ENCODE measurements around the gene GMPPA. TPM values are rescaled to one million over a fixed set of nuclear protein-coding genes. Genes with fewer than 3 reads are reported as not detected.

The GMPPA gene
- total and polyA plus RNA-seq, 8 donors, result 16.5 to 185 (median 32.5) TPM

DNA sequence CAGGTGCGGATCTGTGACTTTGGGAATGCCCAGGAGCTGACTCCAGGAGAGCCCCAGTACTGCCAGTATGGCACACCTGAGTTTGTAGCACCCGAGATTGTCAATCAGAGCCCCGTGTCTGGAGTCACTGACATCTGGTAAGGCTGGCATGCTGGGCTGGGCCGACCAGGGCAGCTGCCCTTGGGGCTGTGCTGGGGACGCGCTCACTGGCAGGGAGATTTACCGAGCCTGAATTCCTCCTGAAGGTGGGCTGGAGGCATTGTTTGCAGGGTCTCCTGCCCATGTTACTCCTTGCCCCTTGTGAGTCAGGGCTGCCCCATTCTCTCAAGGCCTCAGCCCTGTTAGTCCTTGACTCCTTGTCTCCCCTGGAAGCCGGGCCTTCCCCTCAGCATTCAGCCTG lies 18.7 kb upstream of the GMPPA start:
- H3K9me3 ChIP-seq, result no peaks in the 10 kb centered on the region
- peaks cover 2 to 63% (median 36%) of the 10 kb centered on the region in 3 donors for H3K27me3 ChIP-seq
- intact Hi-C loops (cut with DNase I; ENCODE audit: low total_unique reads), result no loop called here
- H3K27ac ChIP-seq, result peak overlapping the region in 1 of 5 donors; percentile 34
- WGBS, 5 donors, result 84 to 94% (median 90%) methylated on average over 8 of the region's 8 CpGs
- H3K4me3 ChIP-seq, result no peak overlapping the region
- peaks cover 16 to 48% (median 27%) of the 10 kb centered on the region in 4 donors for H3K4me1 ChIP-seq
- TF ChIP-seq POLR2AphosphoS5 (IDR thresholded peaks at IDR 0.05) (no peak), POLR2A (IDR thresholded peaks at IDR 0.05) (no peak), EP300 (IDR thresholded peaks at IDR 0.05) (no peak)
- TF ChIP-seq, protein P1, sequence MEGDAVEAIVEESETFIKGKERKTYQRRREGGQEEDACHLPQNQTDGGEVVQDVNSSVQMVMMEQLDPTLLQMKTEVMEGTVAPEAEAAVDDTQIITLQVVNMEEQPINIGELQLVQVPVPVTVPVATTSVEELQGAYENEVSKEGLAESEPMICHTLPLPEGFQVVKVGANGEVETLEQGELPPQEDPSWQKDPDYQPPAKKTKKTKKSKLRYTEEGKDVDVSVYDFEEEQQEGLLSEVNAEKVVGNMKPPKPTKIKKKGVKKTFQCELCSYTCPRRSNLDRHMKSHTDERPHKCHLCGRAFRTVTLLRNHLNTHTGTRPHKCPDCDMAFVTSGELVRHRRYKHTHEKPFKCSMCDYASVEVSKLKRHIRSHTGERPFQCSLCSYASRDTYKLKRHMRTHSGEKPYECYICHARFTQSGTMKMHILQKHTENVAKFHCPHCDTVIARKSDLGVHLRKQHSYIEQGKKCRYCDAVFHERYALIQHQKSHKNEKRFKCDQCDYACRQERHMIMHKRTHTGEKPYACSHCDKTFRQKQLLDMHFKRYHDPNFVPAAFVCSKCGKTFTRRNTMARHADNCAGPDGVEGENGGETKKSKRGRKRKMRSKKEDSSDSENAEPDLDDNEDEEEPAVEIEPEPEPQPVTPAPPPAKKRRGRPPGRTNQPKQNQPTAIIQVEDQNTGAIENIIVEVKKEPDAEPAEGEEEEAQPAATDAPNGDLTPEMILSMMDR (IDR thresholded peaks at IDR 0.05), result no peak
- DNase-seq, result no peak
- peaks cover 0 to 31% (median 10%) of the 10 kb centered on the region in 4 donors for H3K36me3 ChIP-seq

DNA sequence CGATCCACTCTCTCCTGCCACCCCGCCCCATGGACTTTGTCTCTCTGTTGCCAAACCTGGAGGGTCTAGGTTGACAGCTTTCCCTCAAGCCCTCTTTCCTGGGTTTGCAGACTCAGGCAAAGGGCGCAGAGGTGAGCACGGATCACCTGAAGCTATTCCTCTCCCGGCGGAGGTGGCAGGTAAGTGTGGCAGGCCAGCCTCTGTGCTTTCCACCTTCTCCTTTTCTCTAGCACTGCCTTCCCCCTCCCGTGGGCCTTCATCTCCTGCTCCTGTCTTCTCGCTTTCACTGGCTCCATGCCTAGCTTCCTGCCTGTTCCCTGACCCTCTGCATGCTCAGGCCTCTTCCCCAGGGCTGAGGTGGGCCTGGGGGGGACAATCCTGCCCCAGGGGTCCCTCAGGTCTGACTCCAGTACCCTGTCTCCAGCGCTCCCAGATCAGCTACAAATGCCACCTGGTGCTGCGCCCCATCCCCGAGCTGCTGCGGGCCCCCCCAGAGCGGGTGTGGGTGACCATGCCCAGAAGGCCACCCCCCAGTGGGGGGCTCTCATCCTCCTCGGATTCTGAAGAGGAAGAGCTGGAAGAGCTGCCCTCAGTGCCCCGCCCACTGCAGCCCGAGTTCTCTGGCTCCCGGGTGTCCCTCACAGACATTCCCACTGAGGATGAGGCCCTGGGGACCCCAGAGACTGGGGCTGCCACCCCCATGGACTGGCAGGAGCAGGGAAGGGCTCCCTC lies 15.9 kb upstream of the GMPPA start:
- Histone ChIP-seq H3K4me3 (no peak overlapping the region), H3K4me1 (peaks cover 16 to 28% (median 19%) of the 10 kb centered on the region in 4 donors), H3K27ac (peak overlapping the region in 2 of 5 donors; percentile 30 to 68), H3K36me3 (peaks cover 0 to 32% (median 7%) of the 10 kb centered on the region in 4 donors), H3K9me3 (no peaks in the 10 kb centered on the region), H3K27me3 (peaks cover 4 to 68% (median 40%) of the 10 kb centered on the region in 3 donors)
- DNase-seq, result no peak
- WGBS, 5 donors, result 62 to 81% (median 64%) methylated on average over 11 to 17 of the region's 17 CpGs
- intact Hi-C loops (cut with DNase I; ENCODE audit: low total_unique reads), result no loop called here
- TF ChIP-seq POLR2AphosphoS5 (IDR thresholded peaks at IDR 0.05) (no peak), EP300 (IDR thresholded peaks at IDR 0.05) (no peak), POLR2A (IDR thresholded peaks at IDR 0.05) (no peak)
- TF ChIP-seq, protein P1 (IDR thresholded peaks at IDR 0.05), result no peak

DNA sequence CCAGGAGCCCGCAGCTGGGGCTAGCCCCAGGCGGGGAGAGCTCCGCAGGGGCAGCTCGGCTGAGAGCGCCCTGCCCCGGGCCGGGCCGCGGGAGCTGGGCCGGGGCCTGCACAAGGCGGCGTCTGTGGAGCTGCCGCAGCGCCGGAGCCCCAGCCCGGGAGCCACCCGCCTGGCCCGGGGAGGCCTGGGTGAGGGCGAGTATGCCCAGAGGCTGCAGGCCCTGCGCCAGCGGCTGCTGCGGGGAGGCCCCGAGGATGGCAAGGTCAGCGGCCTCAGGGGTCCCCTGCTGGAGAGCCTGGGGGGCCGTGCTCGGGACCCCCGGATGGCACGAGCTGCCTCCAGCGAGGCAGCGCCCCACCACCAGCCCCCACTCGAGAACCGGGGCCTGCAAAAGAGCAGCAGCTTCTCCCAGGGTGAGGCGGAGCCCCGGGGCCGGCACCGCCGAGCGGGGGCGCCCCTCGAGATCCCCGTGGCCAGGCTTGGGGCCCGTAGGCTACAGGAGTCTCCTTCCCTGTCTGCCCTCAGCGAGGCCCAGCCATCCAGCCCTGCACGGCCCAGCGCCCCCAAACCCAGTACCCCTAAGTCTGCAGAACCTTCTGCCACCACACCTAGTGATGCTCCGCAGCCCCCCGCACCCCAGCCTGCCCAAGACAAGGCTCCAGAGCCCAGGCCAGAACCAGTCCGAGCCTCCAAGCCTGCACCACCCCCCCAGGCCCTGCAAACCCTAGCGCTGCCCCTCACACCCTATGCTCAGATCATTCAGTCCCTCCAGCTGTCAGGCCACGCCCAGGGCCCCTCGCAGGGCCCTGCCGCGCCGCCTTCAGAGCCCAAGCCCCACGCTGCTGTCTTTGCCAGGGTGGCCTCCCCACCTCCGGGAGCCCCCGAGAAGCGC lies 15.0 kb upstream of the GMPPA start:
- peaks cover 0 to 36% (median 12%) of the 10 kb centered on the region in 4 donors for H3K36me3 ChIP-seq
- H3K4me1 ChIP-seq, result peaks cover 16 to 28% (median 19%) of the 10 kb centered on the region in 4 donors
- H3K27me3 ChIP-seq, result peaks cover 4 to 76% (median 47%) of the 10 kb centered on the region in 3 donors

More for the DNA sequence above, 15.0 kb upstream of the GMPPA start:
- WGBS, 5 donors, result 11 to 23% (median 18%) methylated on average over 26 to 58 of the region's 58 CpGs
- Histone ChIP-seq H3K9me3 (no peaks in the 10 kb centered on the region), H3K27ac (peak overlapping the region in 2 of 5 donors; percentile 30 to 68), H3K4me3 (peak overlapping the region; percentile 15 to 50 (median 30))
- intact Hi-C loops (cut with DNase I; ENCODE audit: low total_unique reads), result no loop called here
- peak in 1 of 2 donors; percentile 32 for DNase-seq
- TF ChIP-seq, protein P1 (IDR thresholded peaks at IDR 0.05), result no peak
- TF ChIP-seq POLR2AphosphoS5 (IDR thresholded peaks at IDR 0.05), result no peak
- TF ChIP-seq POLR2A (IDR thresholded peaks at IDR 0.05), result no peak
- TF ChIP-seq EP300 (IDR thresholded peaks at IDR 0.05), result no peak

Data from stomach (tissue), 9 donors.